ENCODE measurements around the gene SCYGR7. TPM values are rescaled to one million over a fixed set of nuclear protein-coding genes. Genes with fewer than 3 reads are reported as not detected.

The SCYGR7 gene
- total and polyA plus RNA-seq, 2 of the 13 experiments (the other 11 are each of a cell fraction or from before 2014, with no cell fraction given) = not detected

DNA sequence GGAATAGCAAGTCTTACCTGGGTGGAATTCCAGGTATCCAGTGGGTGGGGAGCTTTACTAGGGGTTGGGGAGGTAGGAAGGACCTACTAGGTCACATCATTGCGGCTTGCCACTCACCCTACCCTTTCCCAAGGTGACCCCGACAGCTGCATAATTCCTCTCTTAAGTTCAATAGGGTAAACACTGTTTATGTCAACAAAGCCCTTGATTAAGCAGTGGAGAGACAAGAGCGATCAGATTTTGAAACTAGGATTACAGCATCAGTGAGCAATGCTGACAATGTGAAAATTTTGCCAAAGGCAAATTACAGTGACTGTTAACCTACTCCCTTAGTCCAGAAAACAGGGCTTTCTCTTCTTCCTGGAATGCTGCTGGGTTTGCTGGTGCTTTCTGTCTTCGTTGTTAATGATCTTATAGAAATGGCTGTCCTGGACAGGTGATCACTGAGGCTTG, 24.8 kb upstream of the SCYGR7 start (continued):
- TF ChIP-seq, protein P1, sequence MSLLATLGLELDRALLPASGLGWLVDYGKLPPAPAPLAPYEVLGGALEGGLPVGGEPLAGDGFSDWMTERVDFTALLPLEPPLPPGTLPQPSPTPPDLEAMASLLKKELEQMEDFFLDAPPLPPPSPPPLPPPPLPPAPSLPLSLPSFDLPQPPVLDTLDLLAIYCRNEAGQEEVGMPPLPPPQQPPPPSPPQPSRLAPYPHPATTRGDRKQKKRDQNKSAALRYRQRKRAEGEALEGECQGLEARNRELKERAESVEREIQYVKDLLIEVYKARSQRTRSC (CRISPR knock-in tag; IDR thresholded peaks at IDR 0.05; ENCODE audit: low read depth) = no peak
- no peak for TF ChIP-seq ZNF558 (CRISPR knock-in tag; IDR thresholded peaks at IDR 0.05; ENCODE audit: borderline replicate concordance)
- TF ChIP-seq MIXL1 (CRISPR knock-in tag; IDR thresholded peaks at IDR 0.05) = 0 out of 2 replicates have a peak, but pooled peaks have one; percentile 35
- TF ChIP-seq, protein P2, sequence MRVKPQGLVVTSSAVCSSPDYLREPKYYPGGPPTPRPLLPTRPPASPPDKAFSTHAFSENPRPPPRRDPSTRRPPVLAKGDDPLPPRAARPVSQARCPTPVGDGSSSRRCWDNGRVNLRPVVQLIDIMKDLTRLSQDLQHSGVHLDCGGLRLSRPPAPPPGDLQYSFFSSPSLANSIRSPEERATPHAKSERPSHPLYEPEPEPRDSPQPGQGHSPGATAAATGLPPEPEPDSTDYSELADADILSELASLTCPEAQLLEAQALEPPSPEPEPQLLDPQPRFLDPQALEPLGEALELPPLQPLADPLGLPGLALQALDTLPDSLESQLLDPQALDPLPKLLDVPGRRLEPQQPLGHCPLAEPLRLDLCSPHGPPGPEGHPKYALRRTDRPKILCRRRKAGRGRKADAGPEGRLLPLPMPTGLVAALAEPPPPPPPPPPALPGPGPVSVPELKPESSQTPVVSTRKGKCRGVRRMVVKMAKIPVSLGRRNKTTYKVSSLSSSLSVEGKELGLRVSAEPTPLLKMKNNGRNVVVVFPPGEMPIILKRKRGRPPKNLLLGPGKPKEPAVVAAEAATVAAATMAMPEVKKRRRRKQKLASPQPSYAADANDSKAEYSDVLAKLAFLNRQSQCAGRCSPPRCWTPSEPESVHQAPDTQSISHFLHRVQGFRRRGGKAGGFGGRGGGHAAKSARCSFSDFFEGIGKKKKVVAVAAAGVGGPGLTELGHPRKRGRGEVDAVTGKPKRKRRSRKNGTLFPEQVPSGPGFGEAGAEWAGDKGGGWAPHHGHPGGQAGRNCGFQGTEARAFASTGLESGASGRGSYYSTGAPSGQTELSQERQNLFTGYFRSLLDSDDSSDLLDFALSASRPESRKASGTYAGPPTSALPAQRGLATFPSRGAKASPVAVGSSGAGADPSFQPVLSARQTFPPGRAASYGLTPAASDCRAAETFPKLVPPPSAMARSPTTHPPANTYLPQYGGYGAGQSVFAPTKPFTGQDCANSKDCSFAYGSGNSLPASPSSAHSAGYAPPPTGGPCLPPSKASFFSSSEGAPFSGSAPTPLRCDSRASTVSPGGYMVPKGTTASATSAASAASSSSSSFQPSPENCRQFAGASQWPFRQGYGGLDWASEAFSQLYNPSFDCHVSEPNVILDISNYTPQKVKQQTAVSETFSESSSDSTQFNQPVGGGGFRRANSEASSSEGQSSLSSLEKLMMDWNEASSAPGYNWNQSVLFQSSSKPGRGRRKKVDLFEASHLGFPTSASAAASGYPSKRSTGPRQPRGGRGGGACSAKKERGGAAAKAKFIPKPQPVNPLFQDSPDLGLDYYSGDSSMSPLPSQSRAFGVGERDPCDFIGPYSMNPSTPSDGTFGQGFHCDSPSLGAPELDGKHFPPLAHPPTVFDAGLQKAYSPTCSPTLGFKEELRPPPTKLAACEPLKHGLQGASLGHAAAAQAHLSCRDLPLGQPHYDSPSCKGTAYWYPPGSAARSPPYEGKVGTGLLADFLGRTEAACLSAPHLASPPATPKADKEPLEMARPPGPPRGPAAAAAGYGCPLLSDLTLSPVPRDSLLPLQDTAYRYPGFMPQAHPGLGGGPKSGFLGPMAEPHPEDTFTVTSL (CRISPR knock-in tag; IDR thresholded peaks at IDR 0.05; ENCODE audit: borderline replicate concordance) = 0 out of 2 replicates have a peak, but pooled peaks have one; percentile 28
- no peak for TF ChIP-seq PAWR (CRISPR knock-in tag; IDR thresholded peaks at IDR 0.05; ENCODE audit: borderline replicate concordance)
- no peak for TF ChIP-seq TEAD2 (CRISPR knock-in tag; IDR thresholded peaks at IDR 0.05)
- TF ChIP-seq ZNF616 (CRISPR knock-in tag; IDR thresholded peaks at IDR 0.05; ENCODE audit: low read depth) = no peak
- TF ChIP-seq SYNCRIP (IDR thresholded peaks at IDR 0.05; ENCODE audit: insufficient read depth, low read depth, low read length) = no peak
- no peak for TF ChIP-seq LCORL (IDR thresholded peaks at IDR 0.05)
- TF ChIP-seq LCORL (CRISPR knock-in tag; IDR thresholded peaks at IDR 0.05) = 0 out of 2 replicates have a peak, but pooled peaks have one; percentile 23
- TF ChIP-seq, protein P3, sequence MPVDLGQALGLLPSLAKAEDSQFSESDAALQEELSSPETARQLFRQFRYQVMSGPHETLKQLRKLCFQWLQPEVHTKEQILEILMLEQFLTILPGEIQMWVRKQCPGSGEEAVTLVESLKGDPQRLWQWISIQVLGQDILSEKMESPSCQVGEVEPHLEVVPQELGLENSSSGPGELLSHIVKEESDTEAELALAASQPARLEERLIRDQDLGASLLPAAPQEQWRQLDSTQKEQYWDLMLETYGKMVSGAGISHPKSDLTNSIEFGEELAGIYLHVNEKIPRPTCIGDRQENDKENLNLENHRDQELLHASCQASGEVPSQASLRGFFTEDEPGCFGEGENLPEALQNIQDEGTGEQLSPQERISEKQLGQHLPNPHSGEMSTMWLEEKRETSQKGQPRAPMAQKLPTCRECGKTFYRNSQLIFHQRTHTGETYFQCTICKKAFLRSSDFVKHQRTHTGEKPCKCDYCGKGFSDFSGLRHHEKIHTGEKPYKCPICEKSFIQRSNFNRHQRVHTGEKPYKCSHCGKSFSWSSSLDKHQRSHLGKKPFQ (CRISPR knock-in tag; IDR thresholded peaks at IDR 0.05; ENCODE audit: insufficient replicate concordance) = no peak
- TF ChIP-seq PCBP1 (IDR thresholded peaks at IDR 0.05; ENCODE audit: borderline replicate concordance, low read depth, low read length) = no peak
- no peak for TF ChIP-seq ZNF225 (CRISPR knock-in tag; IDR thresholded peaks at IDR 0.05)
- no peak for TF ChIP-seq PCBP2 (optimal IDR thresholded peaks at IDR 0.05; ENCODE audit: low read depth, low read length, poor library complexity, severe bottlenecking)
- no peak for TF ChIP-seq KLF11 (CRISPR knock-in tag; IDR thresholded peaks at IDR 0.05)
- TF ChIP-seq, protein P4, sequence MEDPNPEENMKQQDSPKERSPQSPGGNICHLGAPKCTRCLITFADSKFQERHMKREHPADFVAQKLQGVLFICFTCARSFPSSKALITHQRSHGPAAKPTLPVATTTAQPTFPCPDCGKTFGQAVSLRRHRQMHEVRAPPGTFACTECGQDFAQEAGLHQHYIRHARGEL (CRISPR knock-in tag; IDR thresholded peaks at IDR 0.05) = no peak
- TF ChIP-seq, protein P5, sequence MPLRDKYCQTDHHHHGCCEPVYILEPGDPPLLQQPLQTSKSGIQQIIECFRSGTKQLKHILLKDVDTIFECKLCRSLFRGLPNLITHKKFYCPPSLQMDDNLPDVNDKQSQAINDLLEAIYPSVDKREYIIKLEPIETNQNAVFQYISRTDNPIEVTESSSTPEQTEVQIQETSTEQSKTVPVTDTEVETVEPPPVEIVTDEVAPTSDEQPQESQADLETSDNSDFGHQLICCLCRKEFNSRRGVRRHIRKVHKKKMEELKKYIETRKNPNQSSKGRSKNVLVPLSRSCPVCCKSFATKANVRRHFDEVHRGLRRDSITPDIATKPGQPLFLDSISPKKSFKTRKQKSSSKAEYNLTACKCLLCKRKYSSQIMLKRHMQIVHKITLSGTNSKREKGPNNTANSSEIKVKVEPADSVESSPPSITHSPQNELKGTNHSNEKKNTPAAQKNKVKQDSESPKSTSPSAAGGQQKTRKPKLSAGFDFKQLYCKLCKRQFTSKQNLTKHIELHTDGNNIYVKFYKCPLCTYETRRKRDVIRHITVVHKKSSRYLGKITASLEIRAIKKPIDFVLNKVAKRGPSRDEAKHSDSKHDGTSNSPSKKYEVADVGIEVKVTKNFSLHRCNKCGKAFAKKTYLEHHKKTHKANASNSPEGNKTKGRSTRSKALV (CRISPR knock-in tag; IDR thresholded peaks at IDR 0.05) = no peak
- TF ChIP-seq RFX1 (IDR thresholded peaks at IDR 0.05) = no peak
- no peak for TF ChIP-seq ZNF552 (CRISPR knock-in tag; IDR thresholded peaks at IDR 0.05; ENCODE audit: borderline replicate concordance)
- TF ChIP-seq GLI4 (CRISPR knock-in tag; IDR thresholded peaks at IDR 0.05; ENCODE audit: borderline replicate concordance) = no peak
